GM19035 (cell line): ENCODE results near the gene TGFB2.
A peak's percentile ranks its signal among the peaks of the same experiment; 100 is the strongest.
"Not testable (repeated sequence)": the region's sequence is repeated elsewhere in the genome, so short reads cannot be mapped to it uniquely, and the experiment has no call there.

Experiments
- ATAC-seq: cut with Tn5 transposase; IDR thresholded peaks from one replicate; pipeline ENCODE4 v1.9.1; 2021; ENCODE audit not compliant: unreplicated experiment

TGFB2 gene

DNA sequence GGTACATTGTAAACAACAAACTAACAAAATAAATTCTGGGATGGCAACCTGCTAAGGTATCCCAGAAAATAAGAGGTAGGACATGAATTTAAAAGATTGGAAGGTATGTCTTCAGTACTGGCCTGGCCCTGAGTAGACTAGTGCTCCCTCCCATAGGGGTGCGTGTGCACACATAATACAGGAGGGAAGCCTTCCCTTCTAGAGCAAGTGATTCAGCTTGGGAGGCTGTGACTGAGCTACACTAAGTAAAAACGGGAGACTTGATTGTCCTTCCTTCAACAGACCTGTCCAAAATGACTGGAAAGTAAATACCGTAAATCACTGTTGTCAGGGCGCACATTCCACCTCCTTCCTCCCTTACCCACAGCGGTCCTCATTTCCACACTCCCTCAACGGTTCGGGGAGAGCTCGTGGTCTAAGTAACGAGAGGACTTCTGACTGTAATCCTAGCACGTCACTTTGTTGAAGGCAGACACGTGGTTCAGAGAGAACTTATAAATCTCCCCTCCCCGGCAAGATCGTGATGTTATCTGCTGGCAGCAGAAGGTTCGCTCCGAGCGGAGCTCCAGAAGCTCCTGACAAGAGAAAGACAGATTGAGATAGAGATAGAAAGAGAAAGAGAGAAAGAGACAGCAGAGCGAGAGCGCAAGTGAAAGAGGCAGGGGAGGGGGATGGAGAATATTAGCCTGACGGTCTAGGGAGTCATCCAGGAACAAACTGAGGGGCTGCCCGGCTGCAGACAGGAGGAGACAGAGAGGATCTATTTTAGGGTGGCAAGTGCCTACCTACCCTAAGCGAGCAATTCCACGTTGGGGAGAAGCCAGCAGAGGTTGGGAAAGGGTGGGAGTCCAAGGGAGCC lies at the start of gene TGFB2:
Gene TGFB2 (plus strand): TSS at position 523 of the 859 bp plus-strand sequence. CDS start 1,366 bp downstream, outside the sequence.
- ATAC-seq = peak; percentile 44

DNA sequence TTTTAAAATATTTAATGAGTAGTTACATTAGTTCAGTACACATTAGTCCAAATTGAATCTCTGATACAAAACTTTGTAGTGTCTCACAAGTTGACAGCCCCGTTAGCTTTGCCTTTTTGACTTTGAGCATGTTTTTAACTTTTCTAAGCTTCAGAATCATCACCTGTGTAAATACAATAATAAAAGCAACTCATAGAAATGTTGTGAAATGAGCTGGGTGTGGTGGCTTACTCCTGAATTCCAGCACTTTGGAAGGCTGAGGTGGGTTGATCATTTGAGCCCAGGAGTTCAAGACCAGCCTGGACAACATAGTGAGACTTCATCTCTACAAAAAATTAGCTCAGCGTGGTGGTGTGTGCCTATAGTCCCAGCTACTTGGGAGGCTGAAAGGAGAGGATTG lies 49.0 kb upstream of the TGFB2 start:
- ATAC-seq = no peak

DNA sequence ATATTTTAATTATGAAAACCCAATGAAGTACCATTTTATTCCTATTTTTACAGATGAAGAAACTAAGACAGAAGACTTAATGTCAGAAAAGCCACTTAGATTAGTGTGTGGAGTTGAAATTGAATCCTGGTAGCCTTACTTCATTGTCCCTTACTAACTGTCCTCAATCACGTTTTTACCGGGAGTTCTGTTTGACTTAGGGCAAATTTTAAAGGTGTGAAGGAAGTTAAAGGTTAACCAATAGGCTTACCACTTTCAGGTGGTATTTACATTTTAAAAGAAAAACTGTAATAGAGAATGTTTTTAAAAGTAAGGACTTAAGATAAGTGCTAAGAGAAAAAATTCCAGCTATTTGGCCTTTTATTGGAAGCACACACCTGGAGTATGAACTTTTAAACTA lies 47.7 kb upstream of the TGFB2 start:
- no peak for ATAC-seq

DNA sequence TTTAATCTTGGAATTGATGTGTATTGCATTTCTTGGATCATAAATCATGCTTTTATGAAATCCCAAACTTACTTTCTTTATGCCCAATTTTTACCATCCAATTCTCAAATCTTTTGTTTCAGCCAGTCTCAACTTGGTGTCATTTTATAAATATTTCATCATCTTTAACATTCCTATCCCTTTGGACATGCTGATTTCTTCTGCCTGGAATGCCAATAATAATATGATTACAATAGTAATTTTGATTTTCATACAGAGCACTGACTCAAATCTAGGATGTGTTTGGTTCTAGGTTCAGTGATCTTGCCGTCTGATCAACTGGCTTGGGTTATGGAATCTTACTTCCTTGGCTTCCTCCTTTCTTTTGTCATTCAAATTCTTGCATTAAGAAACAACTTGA lies 47.3 kb upstream of the TGFB2 start:
- no peak for ATAC-seq

DNA sequence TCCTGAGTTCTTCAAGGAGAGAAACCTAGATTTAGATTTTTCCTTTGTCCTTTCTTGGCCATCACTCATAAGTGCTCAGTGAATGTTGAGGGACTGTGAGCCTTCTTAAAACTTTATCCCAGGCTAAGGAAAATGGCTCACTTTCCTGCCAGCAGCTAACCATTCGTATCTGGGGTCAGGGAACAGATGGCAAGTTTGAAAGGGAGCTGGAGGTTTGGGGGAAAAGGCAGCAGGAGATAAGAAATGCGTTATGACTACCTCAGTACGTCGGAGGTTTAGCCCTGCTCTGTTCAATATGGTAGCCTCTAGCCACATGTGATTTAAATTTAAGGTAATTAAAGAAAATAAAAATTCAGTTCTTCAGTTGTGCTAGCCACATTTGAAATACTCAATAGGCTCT lies 46.7 kb upstream of the TGFB2 start:
- ATAC-seq = no peak

DNA sequence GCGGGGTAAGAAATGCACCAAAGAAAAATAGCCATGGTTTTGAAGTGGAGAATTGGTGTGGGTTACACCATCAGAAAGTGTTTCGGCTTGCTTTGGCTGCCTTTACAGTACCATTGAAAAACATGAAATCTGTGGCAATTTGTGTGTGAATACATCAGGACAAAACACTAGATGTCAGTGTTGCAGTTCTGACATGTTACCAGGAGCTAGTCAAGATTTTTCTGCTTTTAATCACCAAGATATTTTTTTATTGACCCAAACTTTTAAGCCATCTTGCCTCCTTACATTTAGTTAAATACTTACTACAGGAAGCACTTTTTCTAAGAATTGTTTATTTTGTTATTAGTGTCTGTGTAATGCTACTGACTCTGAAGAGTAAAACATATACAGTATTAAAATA lies 45.7 kb upstream of the TGFB2 start:
- ATAC-seq = no peak

DNA sequence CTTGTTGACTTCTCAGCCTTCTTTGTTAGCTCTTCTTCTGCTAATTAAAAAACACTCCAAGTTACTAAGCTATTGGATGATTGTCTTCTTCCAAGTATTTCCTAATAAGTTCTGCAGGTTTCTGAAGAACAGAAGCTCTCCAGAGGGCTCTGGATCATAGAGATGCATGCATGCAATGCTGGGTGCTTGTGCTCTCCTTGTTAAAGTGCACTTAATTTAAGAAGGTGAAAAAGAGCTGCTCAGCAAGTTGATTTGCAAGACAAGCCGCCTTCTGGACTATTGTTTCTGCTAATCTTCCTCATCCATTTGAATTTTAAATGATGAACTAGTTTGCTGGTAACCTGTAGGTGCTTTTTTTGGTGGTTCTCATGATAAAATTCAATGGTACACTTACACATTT lies 43.9 kb upstream of the TGFB2 start:
- no peak for ATAC-seq

DNA sequence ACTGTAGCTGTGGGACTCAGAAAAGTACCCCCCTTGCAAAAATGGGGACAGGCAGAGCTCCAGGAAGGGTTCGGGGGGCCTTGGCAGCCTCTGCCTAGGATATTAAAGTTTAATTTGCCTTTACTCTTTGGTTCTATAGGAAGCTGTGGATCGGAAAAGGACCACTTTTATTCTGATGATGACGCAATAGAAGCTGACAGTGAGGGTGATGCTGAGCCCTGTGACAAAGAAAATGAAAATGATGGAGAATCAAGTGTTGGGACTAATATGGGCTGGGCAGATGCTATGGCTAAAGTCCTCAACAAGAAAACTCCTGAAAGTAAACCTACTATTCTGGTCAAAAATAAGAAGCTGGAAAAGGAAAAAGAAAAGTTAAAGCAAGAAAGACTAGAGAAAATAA lies 43.0 kb upstream of the TGFB2 start:
- ATAC-seq = no peak

DNA sequence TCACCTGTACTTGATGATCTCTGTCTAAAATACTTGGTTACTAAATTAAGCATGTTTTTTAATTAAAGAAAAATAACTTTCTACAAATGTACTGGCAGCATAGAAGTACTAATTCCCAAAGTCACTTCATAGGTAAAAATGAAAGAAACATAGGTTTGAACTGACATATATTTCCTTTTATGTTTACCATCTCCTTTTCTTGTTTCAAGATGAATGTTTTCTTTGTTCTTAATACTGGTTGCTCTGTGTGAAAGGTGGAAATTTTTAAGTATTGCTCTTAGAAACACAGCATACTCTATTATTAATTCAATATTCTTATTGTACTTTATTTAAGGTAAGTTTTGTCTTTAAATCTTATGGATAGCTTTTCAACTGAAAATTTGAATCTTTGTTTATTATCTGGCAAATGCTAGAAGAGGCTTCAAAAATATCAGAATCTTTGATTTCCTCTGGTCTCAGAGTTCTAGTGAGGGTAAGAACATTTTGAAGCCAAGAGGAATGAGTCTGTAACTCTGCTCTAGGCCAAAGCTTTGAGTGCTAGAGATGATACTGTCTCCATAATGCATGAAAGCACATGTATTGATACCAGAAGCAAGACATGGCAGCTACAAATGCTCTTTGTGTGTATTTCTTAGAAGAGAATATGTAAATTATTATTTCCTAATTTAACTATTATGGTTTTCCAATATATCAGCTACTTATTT lies 41.8 kb upstream of the TGFB2 start:
- ATAC-seq = no peak

DNA sequence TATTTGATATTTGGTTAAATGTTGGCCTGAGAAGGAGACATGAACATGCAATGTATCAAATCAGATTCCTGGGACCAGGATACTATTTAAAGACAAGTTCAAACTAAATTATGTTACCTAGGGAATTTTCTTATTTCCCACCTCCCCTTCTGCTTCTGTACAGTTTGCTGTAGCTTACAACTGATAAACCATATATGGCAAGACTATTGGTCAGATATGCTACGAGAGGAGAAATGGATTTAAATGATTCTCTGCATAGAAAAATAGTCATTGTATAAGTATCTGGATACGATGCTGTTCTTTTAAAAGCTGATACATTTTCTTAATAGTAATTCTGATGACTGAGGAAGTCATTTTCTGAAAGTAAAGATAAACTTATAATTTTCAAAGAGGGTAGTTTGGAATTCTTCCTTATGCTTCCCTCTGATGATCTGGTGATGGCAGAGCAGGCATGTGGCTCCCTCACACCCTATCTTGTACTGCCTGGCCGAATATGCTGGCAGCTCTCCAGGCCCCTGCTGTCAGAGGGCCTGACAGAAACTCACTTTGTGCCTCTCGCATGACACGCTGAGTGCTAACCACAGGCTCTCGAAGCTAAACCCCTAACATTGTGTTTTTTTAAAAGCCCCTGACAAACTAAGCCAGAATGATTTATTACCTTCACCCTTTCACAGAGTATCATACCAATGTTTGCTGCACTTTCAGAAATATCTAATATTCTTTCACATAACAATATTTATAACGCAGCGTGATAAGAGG lies 40.7 kb upstream of the TGFB2 start:
- no peak for ATAC-seq

DNA sequence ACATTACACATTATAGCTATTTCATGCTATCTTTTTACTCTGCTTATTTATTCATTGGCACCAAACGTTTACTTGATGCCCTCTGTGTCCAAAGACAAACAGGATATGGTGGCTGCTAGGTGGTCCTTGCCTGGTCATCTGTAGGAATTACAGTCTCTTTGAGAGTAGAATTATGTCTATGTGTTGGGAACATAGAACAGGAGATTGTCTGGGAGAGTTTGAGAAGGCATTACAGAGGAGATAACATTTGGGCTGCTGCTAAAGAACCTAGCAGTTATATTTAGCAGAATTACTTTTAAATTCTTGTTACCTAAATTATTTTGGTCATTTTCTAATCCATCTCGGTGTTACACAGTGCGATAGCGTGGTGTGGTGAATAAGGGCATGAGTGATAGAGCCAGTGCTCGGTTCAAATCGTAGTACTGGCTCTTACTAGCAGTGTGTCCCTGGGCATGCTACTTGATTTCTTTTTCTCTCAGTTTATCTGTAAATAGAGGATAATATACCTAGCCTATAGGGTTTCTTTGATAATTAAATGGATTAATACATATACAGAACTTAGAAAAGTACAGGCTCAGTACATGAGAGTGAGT lies 39.6 kb upstream of the TGFB2 start:
- ATAC-seq = no peak

DNA sequence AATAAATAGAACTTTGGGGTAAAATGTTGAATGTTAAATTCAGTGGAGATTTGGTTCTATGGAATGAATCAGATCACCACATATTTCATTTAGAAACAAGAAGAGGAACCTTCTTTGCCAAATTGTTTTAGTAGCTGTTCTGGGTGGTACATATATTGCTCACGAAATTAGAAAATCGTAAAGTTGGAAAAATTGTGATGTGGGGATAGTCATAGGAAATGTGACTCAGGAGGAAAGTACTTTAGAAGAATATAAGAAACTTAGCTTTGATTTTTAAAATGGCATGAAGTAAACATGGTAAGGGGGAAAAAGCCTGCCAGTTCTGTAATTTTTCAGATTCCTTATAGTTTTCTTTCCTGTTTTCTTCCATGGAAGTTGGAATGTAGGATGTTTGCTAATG lies 32.6 kb upstream of the TGFB2 start:
- no peak for ATAC-seq

DNA sequence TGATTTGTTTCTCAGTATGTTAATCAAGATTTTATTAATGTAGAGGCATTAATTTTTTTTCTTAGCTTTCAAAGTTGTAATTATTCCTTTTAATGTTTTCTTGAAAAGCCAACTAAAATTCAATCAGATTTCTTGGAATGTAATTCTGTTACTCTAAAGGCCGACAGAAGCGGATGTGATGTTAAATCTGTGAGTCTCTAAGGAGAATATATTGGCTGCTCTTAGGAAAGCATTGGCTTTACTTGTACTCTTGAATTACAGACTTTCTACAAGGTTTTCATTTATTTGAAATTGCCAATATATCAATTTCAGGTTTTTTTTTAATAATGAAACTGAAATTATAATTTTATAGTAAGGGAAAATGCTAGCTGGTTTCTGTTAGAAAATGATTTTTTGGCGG lies 30.8 kb upstream of the TGFB2 start:
- no peak for ATAC-seq

DNA sequence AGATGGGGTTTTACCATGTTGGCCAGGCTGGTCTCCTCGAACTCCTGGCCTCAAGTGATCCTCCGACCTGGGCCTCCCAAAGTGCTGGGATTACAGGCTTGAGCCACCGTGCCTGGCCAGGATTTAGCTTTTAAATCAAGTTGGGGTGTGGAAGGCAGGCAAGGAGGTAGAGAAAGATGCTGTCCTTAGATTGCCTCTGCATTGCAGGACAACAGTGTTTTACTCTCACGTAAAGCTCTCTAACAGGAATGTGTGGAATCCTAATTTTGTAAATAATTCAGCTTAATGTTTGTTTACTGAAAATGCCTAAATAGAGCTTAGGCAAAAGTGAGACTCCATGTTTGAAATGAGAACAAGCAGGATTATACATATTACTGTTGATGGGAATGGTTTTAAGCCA lies 29.5 kb upstream of the TGFB2 start:
- ATAC-seq = no peak

DNA sequence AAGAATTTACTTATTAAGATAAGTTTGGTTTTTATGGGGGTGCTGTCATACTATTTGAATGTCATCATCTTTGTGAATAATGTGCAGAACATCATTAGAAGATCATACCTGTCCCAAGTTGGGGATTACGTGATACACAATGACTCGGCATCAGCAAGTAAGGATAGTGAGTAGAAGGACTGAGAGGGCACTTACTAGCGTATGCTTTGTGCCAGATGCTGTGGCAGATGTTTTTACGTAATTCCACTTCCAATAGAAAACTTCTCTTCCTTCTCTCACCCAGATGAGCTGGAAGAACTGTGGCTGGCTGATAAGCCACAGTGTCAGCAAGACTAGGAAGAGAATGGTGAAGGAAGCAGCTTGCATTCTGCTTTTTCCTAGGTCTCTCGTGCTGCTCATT lies 28.1 kb upstream of the TGFB2 start:
- no peak for ATAC-seq

DNA sequence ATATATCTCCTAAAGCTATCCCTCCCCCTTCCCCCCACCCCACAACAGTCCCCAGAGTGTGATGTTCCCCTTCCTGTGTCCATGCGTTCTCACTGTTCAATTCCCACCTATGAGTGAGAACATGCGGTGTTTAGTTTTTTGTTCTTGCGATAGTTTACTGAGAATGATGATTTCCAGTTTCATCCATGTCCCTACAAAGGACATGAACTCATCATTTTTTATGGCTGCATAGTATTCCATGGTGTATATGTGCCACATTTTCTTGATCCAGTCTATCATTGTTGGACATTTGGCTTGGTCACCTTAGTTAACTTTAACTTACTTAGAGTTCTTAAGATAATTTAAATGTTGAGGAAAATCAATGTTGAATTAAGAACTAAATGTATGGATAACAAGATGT lies 25.0 kb upstream of the TGFB2 start:
- ATAC-seq = not testable (repeated sequence)

DNA sequence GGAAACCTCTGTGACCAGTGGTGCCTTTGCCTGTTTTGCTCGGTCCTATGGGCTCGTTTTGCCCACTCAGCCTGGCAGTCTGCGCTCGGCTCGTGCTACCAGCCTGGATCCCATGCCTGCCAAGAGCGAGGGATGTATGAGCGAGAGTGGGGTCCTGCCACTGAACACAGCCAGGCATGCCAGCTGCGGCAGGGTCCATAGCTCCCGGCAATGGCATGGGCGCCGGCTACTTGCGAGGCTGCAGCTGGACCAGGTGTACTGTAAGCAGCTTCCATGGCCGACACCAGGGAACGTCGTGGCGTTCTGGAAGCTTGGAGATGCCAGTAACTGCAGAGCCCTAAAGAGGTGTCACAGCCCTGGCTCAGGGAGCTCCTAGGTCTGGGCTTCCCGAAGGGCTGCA lies 22.4 kb upstream of the TGFB2 start:
- no peak for ATAC-seq

DNA sequence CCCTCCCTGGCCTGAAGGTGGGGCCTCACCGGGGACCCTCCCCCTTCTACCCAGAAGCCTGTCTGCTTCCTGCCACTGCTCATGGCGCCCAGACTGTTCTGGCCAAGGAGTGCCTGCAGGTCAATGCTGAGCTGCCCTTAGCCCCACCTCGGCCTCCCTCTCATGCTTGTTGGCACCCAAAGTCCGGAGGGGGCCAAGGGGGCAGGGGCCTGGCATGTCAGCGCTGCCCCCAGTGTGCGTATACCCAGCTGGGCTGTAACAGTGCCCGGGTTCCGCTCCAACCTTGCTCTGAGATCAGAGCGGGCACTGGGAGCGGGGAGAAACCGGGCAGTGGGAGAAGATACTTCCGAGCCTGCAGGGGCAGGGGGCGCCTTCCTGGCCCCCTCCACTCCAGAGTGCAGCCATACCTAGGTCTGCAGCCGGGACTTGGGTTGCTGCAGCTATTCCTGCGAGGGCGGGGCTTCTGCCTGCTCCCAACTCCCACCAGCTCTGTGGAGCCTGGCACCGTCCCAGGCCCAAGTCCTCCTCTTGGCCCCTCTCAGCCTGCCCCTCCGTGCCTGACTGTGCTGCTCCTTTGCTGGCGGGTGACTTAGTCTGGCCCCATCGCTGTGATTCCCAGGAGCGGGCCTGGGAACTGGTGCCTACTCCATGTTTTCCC lies 21.4 kb upstream of the TGFB2 start:
- no peak for ATAC-seq

DNA sequence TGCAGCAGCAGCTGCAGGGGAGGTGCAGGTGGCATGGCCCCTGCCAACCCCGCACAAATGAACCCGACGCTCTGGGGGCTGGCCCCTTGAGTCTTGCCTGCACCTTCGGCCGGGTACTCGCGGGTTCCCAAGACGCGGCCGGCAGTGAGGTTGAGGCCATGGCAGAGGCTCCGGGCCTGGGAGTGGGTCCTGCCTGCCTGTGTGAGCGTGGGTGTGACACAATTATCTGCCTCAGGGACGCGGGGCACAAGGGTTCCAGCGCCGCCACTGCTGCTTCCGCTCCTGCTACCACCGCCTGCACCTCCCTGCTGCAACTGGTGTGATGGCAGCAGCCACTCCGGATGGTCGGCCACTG lies 20.9 kb upstream of the TGFB2 start:
- ATAC-seq = no peak

DNA sequence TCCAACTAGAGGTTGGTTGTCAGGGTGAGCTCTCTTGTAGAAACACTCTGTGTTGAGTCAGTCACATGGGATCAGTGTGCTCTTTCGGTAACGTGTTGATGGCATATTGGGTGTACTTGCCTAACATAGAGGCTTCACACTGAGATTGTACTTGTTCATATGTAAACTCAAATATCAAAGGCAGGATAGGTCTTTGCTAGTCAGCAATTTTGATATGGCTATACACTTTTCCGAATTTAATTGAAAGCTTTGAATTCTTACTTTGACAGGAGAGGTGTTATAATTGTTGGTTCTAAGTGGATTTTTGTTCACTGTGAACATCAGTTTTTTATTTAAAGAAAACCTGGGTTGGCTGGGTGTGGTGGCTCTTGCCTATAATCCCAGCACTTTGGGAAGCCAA lies 16.4 kb upstream of the TGFB2 start:
- ATAC-seq = no peak

DNA sequence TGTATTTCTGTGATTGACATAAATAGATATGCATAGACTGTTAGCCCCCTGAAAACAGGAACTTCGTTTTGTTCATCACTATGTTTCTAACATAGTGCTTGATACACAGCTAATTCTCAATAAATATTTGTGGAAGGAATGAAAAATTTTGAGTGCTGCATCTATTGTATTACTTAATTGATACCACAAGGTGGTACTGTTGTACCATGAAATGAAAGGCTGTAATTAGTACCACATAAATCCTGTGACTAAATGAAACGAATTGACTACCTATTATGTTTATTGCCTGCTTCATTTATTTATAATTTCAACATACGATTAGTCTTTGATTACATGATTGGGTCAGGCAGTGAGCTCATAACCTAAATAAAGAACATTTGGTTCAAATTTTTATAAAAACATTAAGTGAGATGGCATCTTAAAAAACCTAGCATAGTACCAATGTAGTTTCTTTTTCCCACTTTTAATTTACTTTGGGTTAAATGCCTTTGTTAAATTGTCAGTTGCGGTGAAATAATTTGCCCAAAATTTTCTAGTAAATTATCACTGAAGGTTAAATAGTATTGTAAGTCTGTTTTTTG lies 15.0 kb upstream of the TGFB2 start:
- peak; percentile 70 for ATAC-seq
